Measurements from ENCODE around the gene BTG2. TPM values are rescaled to one million over a fixed set of nuclear protein-coding genes. Genes with fewer than 3 reads are reported as not detected.

The BTG2 gene
- total RNA-seq, 2 donors from 2014 or later, result 119 to 164 TPM

DNA sequence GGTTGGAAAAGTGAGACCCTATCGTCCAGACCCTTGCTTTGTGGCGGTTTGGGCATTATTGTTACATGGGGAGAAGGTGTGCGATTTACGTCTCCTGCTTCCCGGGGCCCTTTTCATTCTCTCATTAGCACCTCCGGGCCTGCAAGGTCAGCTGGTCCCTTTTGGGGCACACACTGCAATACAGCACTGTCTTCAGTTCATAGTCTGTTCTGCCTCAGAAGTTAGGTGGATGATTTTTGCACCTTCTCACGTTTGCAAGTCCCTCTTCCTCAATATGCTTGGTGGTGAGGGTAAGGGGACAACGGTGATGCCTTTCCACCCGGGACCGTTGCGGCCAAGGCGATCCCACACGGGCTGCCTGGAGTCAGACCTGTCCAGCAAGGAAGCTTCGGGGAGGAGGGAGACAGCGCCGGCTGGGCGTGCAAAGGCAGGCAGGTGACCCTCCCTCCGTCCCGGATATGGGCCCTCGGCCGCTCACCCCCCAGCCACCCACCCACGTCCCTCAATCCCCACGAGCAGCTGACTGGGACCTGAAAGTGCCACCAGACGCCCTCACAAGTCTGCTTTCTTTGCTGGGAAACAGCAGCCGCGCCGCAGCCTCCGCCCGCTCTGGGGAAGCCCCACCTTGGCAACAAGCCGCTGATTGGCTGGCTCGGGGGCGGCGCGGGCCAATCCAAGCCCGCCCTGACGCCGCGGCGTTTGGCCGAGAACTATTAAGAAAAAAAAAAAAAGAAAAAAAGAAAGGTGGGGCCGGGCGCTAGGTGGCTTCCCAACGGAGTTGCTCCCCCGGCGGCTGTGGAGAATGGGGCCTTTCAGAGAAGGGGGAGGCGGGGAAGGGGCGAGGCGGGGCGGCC, 21.7 kb downstream of the BTG2 start:
- no peaks in the 10 kb centered on the region for H3K27me3 ChIP-seq (replicated peaks; ENCODE audit: insufficient read depth)
- H3K4me1 ChIP-seq (ENCODE audit: control insufficient read depth in 1 of 2, low read depth in 2 of 2), result peaks cover 20 to 52% of the 10 kb centered on the region in 2 donors
- ATAC-seq (ENCODE audit: insufficient number of reproducible peaks, low FRiP score, low read depth), result peak; percentile 72
- peak overlapping the region; percentile 77 for H3K4me3 ChIP-seq
- peak overlapping the region; percentile 74 to 75 for H3K27ac ChIP-seq
- TF ChIP-seq, protein P1, sequence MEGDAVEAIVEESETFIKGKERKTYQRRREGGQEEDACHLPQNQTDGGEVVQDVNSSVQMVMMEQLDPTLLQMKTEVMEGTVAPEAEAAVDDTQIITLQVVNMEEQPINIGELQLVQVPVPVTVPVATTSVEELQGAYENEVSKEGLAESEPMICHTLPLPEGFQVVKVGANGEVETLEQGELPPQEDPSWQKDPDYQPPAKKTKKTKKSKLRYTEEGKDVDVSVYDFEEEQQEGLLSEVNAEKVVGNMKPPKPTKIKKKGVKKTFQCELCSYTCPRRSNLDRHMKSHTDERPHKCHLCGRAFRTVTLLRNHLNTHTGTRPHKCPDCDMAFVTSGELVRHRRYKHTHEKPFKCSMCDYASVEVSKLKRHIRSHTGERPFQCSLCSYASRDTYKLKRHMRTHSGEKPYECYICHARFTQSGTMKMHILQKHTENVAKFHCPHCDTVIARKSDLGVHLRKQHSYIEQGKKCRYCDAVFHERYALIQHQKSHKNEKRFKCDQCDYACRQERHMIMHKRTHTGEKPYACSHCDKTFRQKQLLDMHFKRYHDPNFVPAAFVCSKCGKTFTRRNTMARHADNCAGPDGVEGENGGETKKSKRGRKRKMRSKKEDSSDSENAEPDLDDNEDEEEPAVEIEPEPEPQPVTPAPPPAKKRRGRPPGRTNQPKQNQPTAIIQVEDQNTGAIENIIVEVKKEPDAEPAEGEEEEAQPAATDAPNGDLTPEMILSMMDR (IDR thresholded peaks at IDR 0.05), result no peak
- no peak for DNase-seq (ENCODE audit: low spot score)
- H3K36me3 ChIP-seq, result no peaks in the 10 kb centered on the region
- H3K9me3 ChIP-seq, result no peaks in the 10 kb centered on the region

DNA sequence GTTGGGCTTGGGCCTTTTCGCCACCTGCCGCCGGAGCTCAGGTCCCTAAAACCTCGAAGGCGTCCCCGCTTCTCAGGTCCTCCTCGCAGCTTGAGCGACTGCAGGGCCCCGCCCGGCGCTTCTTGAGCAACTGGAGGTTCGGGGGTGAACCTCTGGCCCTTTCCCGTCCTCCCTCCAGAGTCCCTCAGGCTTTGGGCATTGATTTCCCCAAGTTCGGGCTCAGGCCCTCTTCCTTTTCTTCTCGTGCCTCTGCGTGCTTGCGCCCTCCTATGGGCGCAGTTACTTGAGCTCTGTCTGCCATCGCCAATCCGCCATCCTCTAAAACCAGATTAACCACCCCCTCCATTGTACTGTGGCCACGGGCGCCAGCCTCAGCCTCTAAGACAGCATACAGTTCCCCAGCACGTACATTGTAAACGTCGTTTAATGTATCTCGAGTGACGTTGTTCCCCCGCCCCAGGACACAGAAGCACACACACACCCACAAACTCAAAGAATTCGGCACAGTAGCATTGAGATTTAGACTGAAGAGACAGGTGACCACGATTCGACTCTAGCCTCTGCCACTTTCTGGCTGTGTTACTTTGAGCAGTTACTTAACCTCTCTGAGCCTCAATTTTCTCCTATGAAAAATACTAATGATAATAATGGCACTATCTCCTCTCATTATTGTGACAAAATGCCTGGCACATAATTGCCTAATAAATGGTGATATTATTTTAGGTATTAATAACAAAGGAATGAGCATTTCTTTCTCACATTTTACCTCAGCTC, 22.6 kb downstream of the BTG2 start:
- DNase-seq (ENCODE audit: low spot score), result no peak

DNA sequence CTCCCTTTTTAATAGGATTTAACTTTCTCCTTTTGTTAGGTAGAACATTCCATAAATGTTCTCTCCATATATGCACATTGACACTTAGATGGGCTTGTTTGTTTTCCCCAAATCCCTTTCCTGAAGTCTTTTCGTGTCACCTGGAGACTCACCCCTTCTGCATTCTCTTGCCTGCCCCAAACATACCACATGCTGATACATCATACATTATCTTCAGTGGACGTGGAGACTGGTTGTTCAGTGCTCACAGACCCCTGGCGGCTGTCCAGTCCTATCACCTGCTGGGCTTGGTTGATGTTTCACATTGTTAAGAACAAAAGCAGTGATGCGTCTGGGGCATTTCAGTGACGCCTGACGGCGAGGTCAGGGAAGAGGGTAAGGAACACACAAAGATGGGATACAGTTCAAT, 23.4 kb downstream of the BTG2 start:
- H3K4me1 ChIP-seq (ENCODE audit: control insufficient read depth in 1 of 2, low read depth in 2 of 2), result peaks cover 7 to 36% of the 10 kb centered on the region in 2 donors
- DNase-seq (ENCODE audit: low spot score) (no peak), ATAC-seq (ENCODE audit: insufficient number of reproducible peaks, low FRiP score, low read depth) (no peak)
- no peaks in the 10 kb centered on the region for H3K9me3 ChIP-seq
- H3K4me3 ChIP-seq, result no peak overlapping the region
- H3K36me3 ChIP-seq, result no peaks in the 10 kb centered on the region
- no peak overlapping the region for H3K27ac ChIP-seq
- H3K27me3 ChIP-seq (replicated peaks; ENCODE audit: insufficient read depth), result no peaks in the 10 kb centered on the region
- TF ChIP-seq, protein P1 (IDR thresholded peaks at IDR 0.05), result no peak

More for the DNA sequence above, 22.6 kb downstream of the BTG2 start:
- H3K4me3 ChIP-seq, result peak overlapping the region; percentile 77
- H3K36me3 ChIP-seq, result no peaks in the 10 kb centered on the region
- no peaks in the 10 kb centered on the region for H3K9me3 ChIP-seq
- TF ChIP-seq, protein P1 (IDR thresholded peaks at IDR 0.05), result peak; percentile 34
- peak overlapping the region; percentile 74 to 75 for H3K27ac ChIP-seq
- peaks cover 13 to 44% of the 10 kb centered on the region in 2 donors for H3K4me1 ChIP-seq (ENCODE audit: control insufficient read depth in 1 of 2, low read depth in 2 of 2)
- H3K27me3 ChIP-seq (replicated peaks; ENCODE audit: insufficient read depth), result no peaks in the 10 kb centered on the region
- ATAC-seq (ENCODE audit: insufficient number of reproducible peaks, low FRiP score, low read depth), result peak; percentile 41

DNA sequence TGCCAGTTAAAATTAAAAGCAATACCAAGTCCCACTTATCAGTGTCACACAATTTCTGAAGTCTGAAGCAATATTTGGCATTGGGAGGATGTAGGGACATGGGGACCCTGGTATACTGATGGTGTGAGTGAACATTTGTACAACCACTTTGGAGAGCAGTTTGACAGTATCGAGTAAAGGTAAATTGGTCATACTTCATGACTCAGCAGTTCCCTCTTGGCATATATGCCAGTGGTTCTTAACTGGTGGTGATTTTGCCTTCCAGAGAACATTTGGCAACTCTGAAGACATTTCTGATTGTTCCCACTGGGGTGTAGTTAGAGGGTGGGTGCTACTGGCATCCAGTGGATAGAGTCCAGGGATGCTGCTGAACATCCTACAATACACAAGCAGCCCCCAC, 25.9 kb downstream of the BTG2 start:
- ATAC-seq (ENCODE audit: insufficient number of reproducible peaks, low FRiP score, low read depth) (no peak), DNase-seq (ENCODE audit: low spot score) (no peak)
- Histone ChIP-seq H3K4me3 (no peak overlapping the region), H3K9me3 (no peaks in the 10 kb centered on the region), H3K27ac (no peak overlapping the region), H3K27me3 (replicated peaks; ENCODE audit: insufficient read depth) (no peaks in the 10 kb centered on the region), H3K4me1 (ENCODE audit: control insufficient read depth in 1 of 2, low read depth in 2 of 2) (peaks cover 13 to 30% of the 10 kb centered on the region in 2 donors), H3K36me3 (no peaks in the 10 kb centered on the region)
- TF ChIP-seq, protein P1 (IDR thresholded peaks at IDR 0.05), result no peak

DNA sequence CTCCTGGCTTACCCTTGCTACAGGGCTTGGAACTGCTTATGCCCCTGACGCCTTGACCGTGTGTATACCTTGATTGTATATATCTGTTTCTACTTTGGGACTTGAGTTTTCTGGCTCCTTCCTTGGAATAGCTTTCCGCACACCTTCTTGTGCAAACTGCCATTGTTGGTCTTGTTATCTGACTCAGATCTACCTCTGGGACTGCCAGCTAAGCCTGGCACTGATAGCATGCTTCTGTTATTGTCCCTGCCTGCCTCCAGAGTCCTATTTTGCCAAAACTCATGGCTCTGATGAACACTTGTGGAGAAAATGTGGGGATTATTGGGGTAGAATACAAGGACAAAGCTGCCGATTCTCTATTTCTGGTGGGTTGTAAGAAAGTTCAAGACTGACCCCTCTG, 30.2 kb downstream of the BTG2 start:
- no peak for ATAC-seq (ENCODE audit: insufficient number of reproducible peaks, low FRiP score, low read depth)
- H3K4me1 ChIP-seq (ENCODE audit: control insufficient read depth in 1 of 2, low read depth in 2 of 2), result peaks cover 10 to 19% of the 10 kb centered on the region in 2 donors
- H3K9me3 ChIP-seq, result no peaks in the 10 kb centered on the region
- DNase-seq (ENCODE audit: low spot score), result no peak
- H3K4me3 ChIP-seq, result no peak overlapping the region
- TF ChIP-seq, protein P1 (IDR thresholded peaks at IDR 0.05), result no peak
- peak overlapping the region; percentile 65 to 69 for H3K27ac ChIP-seq
- no peaks in the 10 kb centered on the region for H3K36me3 ChIP-seq
- H3K27me3 ChIP-seq (replicated peaks; ENCODE audit: insufficient read depth), result no peaks in the 10 kb centered on the region
